ENCODE data around the gene PTPRJ.

DNA sequence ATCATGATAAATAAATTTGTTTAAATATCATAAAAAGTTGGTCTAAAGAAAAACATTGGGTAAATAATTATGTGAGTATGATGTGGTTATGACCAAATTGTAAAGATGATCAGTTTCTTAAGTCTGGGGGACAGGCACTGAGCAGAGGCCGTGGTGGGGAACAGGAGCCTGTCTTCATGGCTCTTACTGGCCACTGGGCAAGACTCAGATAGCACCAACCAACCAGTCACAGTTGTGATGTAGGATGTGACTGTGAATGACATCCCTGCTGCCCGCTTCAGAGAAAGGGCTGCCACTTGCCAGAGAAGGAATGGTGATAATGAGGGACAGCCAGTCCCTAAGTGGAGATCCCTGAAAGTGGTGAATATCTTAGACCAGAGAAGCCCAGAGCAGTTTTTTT lies 7.0 kb downstream of the PTPRJ start:
- TF ChIP-seq, protein P1, sequence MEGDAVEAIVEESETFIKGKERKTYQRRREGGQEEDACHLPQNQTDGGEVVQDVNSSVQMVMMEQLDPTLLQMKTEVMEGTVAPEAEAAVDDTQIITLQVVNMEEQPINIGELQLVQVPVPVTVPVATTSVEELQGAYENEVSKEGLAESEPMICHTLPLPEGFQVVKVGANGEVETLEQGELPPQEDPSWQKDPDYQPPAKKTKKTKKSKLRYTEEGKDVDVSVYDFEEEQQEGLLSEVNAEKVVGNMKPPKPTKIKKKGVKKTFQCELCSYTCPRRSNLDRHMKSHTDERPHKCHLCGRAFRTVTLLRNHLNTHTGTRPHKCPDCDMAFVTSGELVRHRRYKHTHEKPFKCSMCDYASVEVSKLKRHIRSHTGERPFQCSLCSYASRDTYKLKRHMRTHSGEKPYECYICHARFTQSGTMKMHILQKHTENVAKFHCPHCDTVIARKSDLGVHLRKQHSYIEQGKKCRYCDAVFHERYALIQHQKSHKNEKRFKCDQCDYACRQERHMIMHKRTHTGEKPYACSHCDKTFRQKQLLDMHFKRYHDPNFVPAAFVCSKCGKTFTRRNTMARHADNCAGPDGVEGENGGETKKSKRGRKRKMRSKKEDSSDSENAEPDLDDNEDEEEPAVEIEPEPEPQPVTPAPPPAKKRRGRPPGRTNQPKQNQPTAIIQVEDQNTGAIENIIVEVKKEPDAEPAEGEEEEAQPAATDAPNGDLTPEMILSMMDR (IDR thresholded peaks at IDR 0.05): no peak
- TF ChIP-seq POLR2AphosphoS5 (IDR thresholded peaks at IDR 0.05; ENCODE audit: insufficient read depth in 1 of 2, low read depth in 1 of 2): no peak

All from vagina (tissue), 2 donors.